C4-2B (cell line): ENCODE data around the gene UBAP1L.

Source experiments
- CTCF ChIP-seq: fragments of 450-650 bp; conservative IDR thresholded peaks from 2 replicates; pipeline ENCODE4 v1.5.1; 2017; ENCODE audit warnings: mild to moderate bottlenecking
- ZFX ChIP-seq: fragments of 450-650 bp; IDR thresholded peaks from 2 replicates; pipeline ENCODE4 v1.6.1; 2017

GRCh38 chr15:65062061-65062460, 52.9 kb downstream of the UBAP1L start:
- TF ChIP-seq CTCF (no peak), ZFX (no peak)
